HEK293 (cell line): Measurements from ENCODE around the gene MED8.

Experiments
- GLI4 ChIP-seq: fragments of 450-650 bp; formaldehyde crosslinking; IDR thresholded peaks from 2 replicates; pipeline ENCODE4 v1.5.1; 2016; ENCODE audit warnings: missing biosample characterization, missing genetic modification characterization
- GLIS2 ChIP-seq: fragments of 450-650 bp; formaldehyde crosslinking; IDR thresholded peaks from 2 replicates; pipeline ENCODE4 v1.5.1; 2016; ENCODE audit warnings: missing biosample characterization, missing genetic modification characterization
- HOXA7 ChIP-seq: sonication (generic); formaldehyde crosslinking; IDR thresholded peaks from 2 replicates; pipeline ENCODE4 v1.8.1; 2022; ENCODE audit warnings: missing genetic modification reagents, borderline replicate concordance
- KLF1 ChIP-seq: fragments of 450-650 bp; formaldehyde crosslinking; IDR thresholded peaks from 2 replicates; pipeline ENCODE4 v1.5.1; 2016; ENCODE audit warnings: missing biosample characterization, missing genetic modification characterization
- OVOL3 ChIP-seq: fragments of 450-650 bp; formaldehyde crosslinking; IDR thresholded peaks from 2 replicates; pipeline ENCODE4 v1.5.1; 2016; ENCODE audit warnings: missing biosample characterization, missing genetic modification characterization
- SALL2 ChIP-seq: fragments of 450-650 bp; formaldehyde crosslinking; IDR thresholded peaks from 2 replicates; pipeline ENCODE4 v1.5.0; 2017; ENCODE audit warnings: missing biosample characterization, mild to moderate bottlenecking, missing genetic modification characterization, borderline replicate concordance
- SCRT2 ChIP-seq: fragments of 450-650 bp; formaldehyde crosslinking; IDR thresholded peaks from 2 replicates; pipeline ENCODE4 v1.5.1; 2016; ENCODE audit warnings: missing biosample characterization, missing genetic modification characterization
- SP3 ChIP-seq: fragments of 450-650 bp; formaldehyde crosslinking; IDR thresholded peaks from 2 replicates; pipeline ENCODE4 v1.5.1; 2016; ENCODE audit warnings: missing biosample characterization, missing genetic modification characterization
- YY2 ChIP-seq: fragments of 450-650 bp; formaldehyde crosslinking; IDR thresholded peaks from 2 replicates; pipeline ENCODE4 v1.5.1; 2016; ENCODE audit warnings: missing biosample characterization, missing genetic modification characterization
- ZFP3 ChIP-seq: fragments of 450-650 bp; formaldehyde crosslinking; IDR thresholded peaks from 2 replicates; pipeline ENCODE4 v1.5.1; 2016; ENCODE audit warnings: low read depth, missing biosample characterization, missing genetic modification characterization
- ZNF114 ChIP-seq: fragments of 450-650 bp; formaldehyde crosslinking; IDR thresholded peaks from 2 replicates; pipeline ENCODE4 v1.5.0; 2017; ENCODE audit warnings: missing biosample characterization, missing genetic modification characterization
- ZNF2 ChIP-seq: fragments of 450-650 bp; formaldehyde crosslinking; IDR thresholded peaks from 2 replicates; pipeline ENCODE4 v1.5.1; 2016; ENCODE audit warnings: missing biosample characterization, missing genetic modification characterization
- ZNF202 ChIP-seq: fragments of 450-650 bp; formaldehyde crosslinking; IDR thresholded peaks from 2 replicates; pipeline ENCODE4 v1.5.1; 2016; ENCODE audit warnings: missing biosample characterization, missing genetic modification characterization, borderline replicate concordance
- ZNF211 ChIP-seq: fragments of 450-650 bp; formaldehyde crosslinking; IDR thresholded peaks from 2 replicates; pipeline ENCODE4 v1.5.1; 2016; ENCODE audit warnings: low read depth, missing biosample characterization, missing genetic modification characterization
- ZNF248 ChIP-seq: fragments of 450-650 bp; formaldehyde crosslinking; IDR thresholded peaks from 2 replicates; pipeline ENCODE4 v1.5.1; 2017; ENCODE audit warnings: missing biosample characterization, missing genetic modification characterization
- ZNF324 ChIP-seq: fragments of 450-650 bp; formaldehyde crosslinking; IDR thresholded peaks from 2 replicates; pipeline ENCODE4 v1.5.1; 2016; ENCODE audit warnings: missing biosample characterization, missing genetic modification characterization
- ZNF391 ChIP-seq: fragments of 450-650 bp; formaldehyde crosslinking; IDR thresholded peaks from 2 replicates; pipeline ENCODE4 v1.5.1; 2016; ENCODE audit warnings: low read depth, missing biosample characterization, missing genetic modification characterization, borderline replicate concordance
- ZNF394 ChIP-seq: fragments of 450-650 bp; formaldehyde crosslinking; IDR thresholded peaks from 2 replicates; pipeline ENCODE4 v1.5.1; 2016; ENCODE audit warnings: missing biosample characterization, missing genetic modification characterization, mild to moderate bottlenecking, moderate library complexity, borderline replicate concordance
- ZNF629 ChIP-seq: fragments of 450-650 bp; formaldehyde crosslinking; IDR thresholded peaks from 2 replicates; pipeline ENCODE4 v1.5.1; 2017; ENCODE audit warnings: missing biosample characterization, missing genetic modification characterization
- ZNF707 ChIP-seq: fragments of 450-650 bp; formaldehyde crosslinking; IDR thresholded peaks from 2 replicates; pipeline ENCODE4 v1.5.1; 2016; ENCODE audit warnings: missing biosample characterization, missing genetic modification characterization
- ZNF837 ChIP-seq: fragments of 450-650 bp; formaldehyde crosslinking; IDR thresholded peaks from 2 replicates; pipeline ENCODE4 v1.5.1; 2016; ENCODE audit warnings: missing biosample characterization, missing genetic modification characterization
- ZNF843 ChIP-seq: fragments of 450-650 bp; formaldehyde crosslinking; IDR thresholded peaks from 2 replicates; pipeline ENCODE4 v1.5.1; 2016; ENCODE audit warnings: missing biosample characterization, missing genetic modification characterization
- ZSCAN16 ChIP-seq: fragments of 450-650 bp; formaldehyde crosslinking; IDR thresholded peaks from 2 replicates; pipeline ENCODE4 v1.5.1; 2016; ENCODE audit warnings: missing biosample characterization, missing genetic modification characterization
- ZSCAN18 ChIP-seq: fragments of 450-650 bp; formaldehyde crosslinking; IDR thresholded peaks from 2 replicates; pipeline ENCODE4 v1.5.1; 2016; ENCODE audit warnings: missing biosample characterization, missing genetic modification characterization
- TF ChIP-seq, protein P1 (sequence below): fragments of 450-650 bp; formaldehyde crosslinking; IDR thresholded peaks from 2 replicates; pipeline ENCODE4 v1.5.1; 2016; ENCODE audit warnings: missing biosample characterization, missing genetic modification characterization
- TF ChIP-seq, protein P2 (sequence below): fragments of 450-650 bp; formaldehyde crosslinking; IDR thresholded peaks from 2 replicates; pipeline ENCODE4 v1.5.1; 2016; ENCODE audit warnings: missing biosample characterization, missing genetic modification characterization, borderline replicate concordance
- TF ChIP-seq, protein P3 (sequence below): fragments of 450-650 bp; IDR thresholded peaks from 2 replicates; pipeline ENCODE4 v1.5.1; 2018; ENCODE audit warnings: missing biosample characterization, mild to moderate bottlenecking, missing genetic modification characterization

MED8 gene

DNA sequence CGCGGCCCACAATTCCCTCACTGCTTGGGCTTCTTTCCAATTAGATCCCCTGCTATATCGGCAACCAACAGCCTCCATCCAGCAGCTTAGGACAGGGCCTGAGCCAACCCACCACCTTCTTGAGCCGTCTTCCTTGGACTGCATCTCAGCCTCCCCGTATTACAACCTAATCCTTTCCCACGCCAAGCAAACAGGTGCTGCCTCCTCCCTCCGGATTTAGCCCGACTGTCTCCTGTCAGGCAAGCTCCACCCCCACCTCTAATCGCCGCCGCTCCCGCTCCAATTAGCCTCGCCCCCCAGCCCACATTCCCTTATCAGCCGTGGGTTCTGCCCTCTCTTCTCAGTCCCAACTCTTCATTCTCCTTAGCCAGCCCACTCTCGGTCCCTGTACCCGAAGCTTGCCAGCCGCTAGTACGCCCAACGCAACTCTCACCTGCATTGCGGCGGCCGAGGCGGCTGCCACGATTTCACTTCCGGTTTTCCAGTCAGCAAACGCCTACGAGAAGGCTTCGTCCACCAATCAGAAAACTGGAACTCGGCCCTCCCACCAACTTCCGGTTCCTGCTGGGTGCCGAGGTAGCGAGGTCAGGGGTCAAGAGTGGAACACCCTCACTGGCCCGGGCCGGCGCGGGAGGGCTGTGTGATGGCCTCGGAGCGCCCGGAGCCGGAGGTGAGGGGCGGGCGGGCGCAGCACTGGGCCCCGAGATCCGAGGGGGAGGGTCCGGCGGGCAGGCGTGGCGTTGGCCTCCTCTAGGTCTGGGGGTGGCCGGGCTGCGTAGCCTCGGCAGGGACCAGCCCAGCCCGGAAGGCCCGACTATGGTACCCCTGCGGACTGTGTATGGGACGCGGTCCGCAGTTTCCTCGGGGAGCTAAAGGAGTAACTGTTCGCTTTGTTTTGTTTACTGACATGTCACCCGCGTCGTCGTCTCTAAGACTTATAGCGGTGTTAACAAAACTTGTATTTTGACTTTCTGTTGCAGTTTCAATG is at the start of gene MED8, which contains the start of gene SZT2 (continued):
- TF ChIP-seq ZNF391 (no peak; the same call in 1 of the 2 replicates), ZNF2 (tag by site-specific recombination) (peak; percentile 35), ZFP3 (tag by site-specific recombination) (no peak), GLI4 (no peak), ZNF707 (no peak), ZNF202 (no peak), SALL2 (tag by site-specific recombination) (no peak), HOXA7 (CRISPR knock-in tag) (no peak), ZNF211 (tag by site-specific recombination) (no peak), YY2 (tag by site-specific recombination) (no peak), SP3 (peak; percentile 97), SCRT2 (peak; percentile 100), ZSCAN18 (tag by site-specific recombination) (no peak), ZSCAN16 (tag by site-specific recombination) (0 out of 2 replicates have a peak, but pooled peaks have one; percentile 25), ZNF629 (tag by site-specific recombination) (peak; percentile 78), ZNF843 (tag by site-specific recombination) (0 out of 2 replicates have a peak, but pooled peaks have one; percentile 39), ZNF324 (tag by site-specific recombination) (peak; percentile 68), ZNF837 (tag by site-specific recombination) (no peak), KLF1 (peak; percentile 53; the same call in 1 of the 2 replicates), ZNF114 (tag by site-specific recombination) (no peak), ZNF394 (tag by site-specific recombination) (peak; percentile 37; the same call in 1 of the 2 replicates), GLIS2 (tag by site-specific recombination) (peak; percentile 88), ZNF248 (tag by site-specific recombination) (no peak), OVOL3 (tag by site-specific recombination) (no peak)
- TF ChIP-seq, protein P1, sequence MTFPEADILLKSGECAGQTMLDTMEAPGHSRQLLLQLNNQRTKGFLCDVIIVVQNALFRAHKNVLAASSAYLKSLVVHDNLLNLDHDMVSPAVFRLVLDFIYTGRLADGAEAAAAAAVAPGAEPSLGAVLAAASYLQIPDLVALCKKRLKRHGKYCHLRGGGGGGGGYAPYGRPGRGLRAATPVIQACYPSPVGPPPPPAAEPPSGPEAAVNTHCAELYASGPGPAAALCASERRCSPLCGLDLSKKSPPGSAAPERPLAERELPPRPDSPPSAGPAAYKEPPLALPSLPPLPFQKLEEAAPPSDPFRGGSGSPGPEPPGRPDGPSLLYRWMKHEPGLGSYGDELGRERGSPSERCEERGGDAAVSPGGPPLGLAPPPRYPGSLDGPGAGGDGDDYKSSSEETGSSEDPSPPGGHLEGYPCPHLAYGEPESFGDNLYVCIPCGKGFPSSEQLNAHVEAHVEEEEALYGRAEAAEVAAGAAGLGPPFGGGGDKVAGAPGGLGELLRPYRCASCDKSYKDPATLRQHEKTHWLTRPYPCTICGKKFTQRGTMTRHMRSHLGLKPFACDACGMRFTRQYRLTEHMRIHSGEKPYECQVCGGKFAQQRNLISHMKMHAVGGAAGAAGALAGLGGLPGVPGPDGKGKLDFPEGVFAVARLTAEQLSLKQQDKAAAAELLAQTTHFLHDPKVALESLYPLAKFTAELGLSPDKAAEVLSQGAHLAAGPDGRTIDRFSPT (tag by site-specific recombination), result no peak; the same call in 1 of the 2 replicates
- TF ChIP-seq, protein P2, sequence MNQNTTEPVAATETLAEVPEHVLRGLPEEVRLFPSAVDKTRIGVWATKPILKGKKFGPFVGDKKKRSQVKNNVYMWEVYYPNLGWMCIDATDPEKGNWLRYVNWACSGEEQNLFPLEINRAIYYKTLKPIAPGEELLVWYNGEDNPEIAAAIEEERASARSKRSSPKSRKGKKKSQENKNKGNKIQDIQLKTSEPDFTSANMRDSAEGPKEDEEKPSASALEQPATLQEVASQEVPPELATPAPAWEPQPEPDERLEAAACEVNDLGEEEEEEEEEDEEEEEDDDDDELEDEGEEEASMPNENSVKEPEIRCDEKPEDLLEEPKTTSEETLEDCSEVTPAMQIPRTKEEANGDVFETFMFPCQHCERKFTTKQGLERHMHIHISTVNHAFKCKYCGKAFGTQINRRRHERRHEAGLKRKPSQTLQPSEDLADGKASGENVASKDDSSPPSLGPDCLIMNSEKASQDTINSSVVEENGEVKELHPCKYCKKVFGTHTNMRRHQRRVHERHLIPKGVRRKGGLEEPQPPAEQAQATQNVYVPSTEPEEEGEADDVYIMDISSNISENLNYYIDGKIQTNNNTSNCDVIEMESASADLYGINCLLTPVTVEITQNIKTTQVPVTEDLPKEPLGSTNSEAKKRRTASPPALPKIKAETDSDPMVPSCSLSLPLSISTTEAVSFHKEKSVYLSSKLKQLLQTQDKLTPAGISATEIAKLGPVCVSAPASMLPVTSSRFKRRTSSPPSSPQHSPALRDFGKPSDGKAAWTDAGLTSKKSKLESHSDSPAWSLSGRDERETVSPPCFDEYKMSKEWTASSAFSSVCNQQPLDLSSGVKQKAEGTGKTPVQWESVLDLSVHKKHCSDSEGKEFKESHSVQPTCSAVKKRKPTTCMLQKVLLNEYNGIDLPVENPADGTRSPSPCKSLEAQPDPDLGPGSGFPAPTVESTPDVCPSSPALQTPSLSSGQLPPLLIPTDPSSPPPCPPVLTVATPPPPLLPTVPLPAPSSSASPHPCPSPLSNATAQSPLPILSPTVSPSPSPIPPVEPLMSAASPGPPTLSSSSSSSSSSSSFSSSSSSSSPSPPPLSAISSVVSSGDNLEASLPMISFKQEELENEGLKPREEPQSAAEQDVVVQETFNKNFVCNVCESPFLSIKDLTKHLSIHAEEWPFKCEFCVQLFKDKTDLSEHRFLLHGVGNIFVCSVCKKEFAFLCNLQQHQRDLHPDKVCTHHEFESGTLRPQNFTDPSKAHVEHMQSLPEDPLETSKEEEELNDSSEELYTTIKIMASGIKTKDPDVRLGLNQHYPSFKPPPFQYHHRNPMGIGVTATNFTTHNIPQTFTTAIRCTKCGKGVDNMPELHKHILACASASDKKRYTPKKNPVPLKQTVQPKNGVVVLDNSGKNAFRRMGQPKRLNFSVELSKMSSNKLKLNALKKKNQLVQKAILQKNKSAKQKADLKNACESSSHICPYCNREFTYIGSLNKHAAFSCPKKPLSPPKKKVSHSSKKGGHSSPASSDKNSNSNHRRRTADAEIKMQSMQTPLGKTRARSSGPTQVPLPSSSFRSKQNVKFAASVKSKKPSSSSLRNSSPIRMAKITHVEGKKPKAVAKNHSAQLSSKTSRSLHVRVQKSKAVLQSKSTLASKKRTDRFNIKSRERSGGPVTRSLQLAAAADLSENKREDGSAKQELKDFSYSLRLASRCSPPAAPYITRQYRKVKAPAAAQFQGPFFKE (tag by site-specific recombination), result no peak
- TF ChIP-seq, protein P3, sequence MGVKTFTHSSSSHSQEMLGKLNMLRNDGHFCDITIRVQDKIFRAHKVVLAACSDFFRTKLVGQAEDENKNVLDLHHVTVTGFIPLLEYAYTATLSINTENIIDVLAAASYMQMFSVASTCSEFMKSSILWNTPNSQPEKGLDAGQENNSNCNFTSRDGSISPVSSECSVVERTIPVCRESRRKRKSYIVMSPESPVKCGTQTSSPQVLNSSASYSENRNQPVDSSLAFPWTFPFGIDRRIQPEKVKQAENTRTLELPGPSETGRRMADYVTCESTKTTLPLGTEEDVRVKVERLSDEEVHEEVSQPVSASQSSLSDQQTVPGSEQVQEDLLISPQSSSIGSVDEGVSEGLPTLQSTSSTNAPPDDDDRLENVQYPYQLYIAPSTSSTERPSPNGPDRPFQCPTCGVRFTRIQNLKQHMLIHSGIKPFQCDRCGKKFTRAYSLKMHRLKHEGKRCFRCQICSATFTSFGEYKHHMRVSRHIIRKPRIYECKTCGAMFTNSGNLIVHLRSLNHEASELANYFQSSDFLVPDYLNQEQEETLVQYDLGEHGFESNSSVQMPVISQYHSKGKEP (tag by site-specific recombination), result no peak
